Kidney epithelial cell (primary cell): ENCODE measurements around the gene TYMP. TPM values are rescaled to one million over a fixed set of nuclear protein-coding genes. Genes with fewer than 3 reads are reported as not detected.

Experiments used
- DNase-seq: peaks from one replicate; pipeline ENCODE4 v3.0.0-alpha.2; 2010; ENCODE audit warnings: low read depth
- H3K27me3 ChIP-seq: 2 replicates; pipeline ENCODE4 v1.6.0; 2011; ENCODE audit warnings: low read length; ENCODE audit not compliant: control insufficient read depth, insufficient read depth
- H3K36me3 ChIP-seq: 2 replicates; pipeline ENCODE4 v1.5.1; 2011; ENCODE audit warnings: low read length; ENCODE audit not compliant: control insufficient read depth, insufficient read depth
- H3K4me3 ChIP-seq: 2 replicates; pipeline ENCODE4 v1.5.1; 2011; ENCODE audit warnings: low read depth, mild to moderate bottlenecking, control low read depth, low read length
- CTCF ChIP-seq: IDR thresholded peaks from 2 replicates; pipeline ENCODE4 v1.5.1; 2011; ENCODE audit warnings: mild to moderate bottlenecking, moderate library complexity, low read length, control low read depth, inconsistent platforms; ENCODE audit not compliant: insufficient read depth, poor library complexity, severe bottlenecking
- total RNA-seq: library from RNA; depleted of rRNA; stranded (reverse); fragments of >200 nt; gene quantifications from 2 replicates; pipeline ENCODE4 v1.2.3, GENCODE V29; 2015

The TYMP gene
- total RNA-seq = 53.1 and 63.5 TPM in 2 replicates

GRCh38 chr22:50529897-50530579, at the start of gene TYMP:
TSS of gene TYMP (minus strand) at chr22:50530012. CDS start at chr22:50529709, 303 bp downstream.
- no peak for DNase-seq
- Histone ChIP-seq H3K4me3 (peak within 1 kb of the TSS; percentile 47), H3K36me3 (no peaks in the 10 kb centered on the region), H3K27me3 (peaks cover 15% of the 10 kb centered on the region)
- TF ChIP-seq CTCF = no peak

GRCh38 chr22:50578776-50579310, 49.0 kb upstream of the TYMP start:
- H3K36me3 ChIP-seq = no peaks in the 10 kb centered on the region
- H3K4me3 ChIP-seq = no peak overlapping the region
- no peak for DNase-seq
- H3K27me3 ChIP-seq = peaks cover 22% of the 10 kb centered on the region
- no peak for TF ChIP-seq CTCF

- Histone ChIP-seq H3K36me3 (no peaks in the 10 kb centered on the region), H3K4me3 (no peak within 1 kb of the TSS), H3K27me3 (peaks cover 22% of the 10 kb centered on the region)
- no peak for TF ChIP-seq CTCF
- DNase-seq = no peak
Observed at GRCh38 chr22:50577987-50578775, 48.4 kb upstream of the TYMP start, which contains the start of gene CPT1B. TSS of gene CPT1B (minus strand) at chr22:50578427. CDS start at chr22:50577915, 512 bp downstream.

- no peaks in the 10 kb centered on the region for H3K36me3 ChIP-seq
- no peak overlapping the region for H3K4me3 ChIP-seq
- H3K27me3 ChIP-seq = peaks cover 22% of the 10 kb centered on the region
- TF ChIP-seq CTCF = no peak
- DNase-seq = no peak
Observed at GRCh38 chr22:50577697-50577986, 47.8 kb upstream of the TYMP start.

GRCh38 chr22:50576806-50577696, 47.2 kb upstream of the TYMP start:
- peaks cover 22% of the 10 kb centered on the region for H3K27me3 ChIP-seq
- H3K4me3 ChIP-seq = no peak overlapping the region
- no peak for DNase-seq
- no peak for TF ChIP-seq CTCF
- H3K36me3 ChIP-seq = no peaks in the 10 kb centered on the region
